Tibial artery (tissue), 4 donors: ENCODE results near the gene C16orf96.

Source experiments
- DNase-seq, 2 donors: peaks; one replicate each; pipeline ENCODE4 v3.0.0-alpha.2; 2019
- H3K27ac ChIP-seq, 2 donors: fragments of 200-600 bp; sonication (generic) in 1 of 2; 1 replicate in 1 of 2; 2 replicates in 1 of 2; pipeline ENCODE4 v1.5.1; 2018 to 2019; ENCODE audit warnings: mild to moderate bottlenecking in 1 of 2
- H3K27me3 ChIP-seq, 2 donors: fragments of 200-600 bp; sonication (generic) in 1 of 2; one replicate each; pipeline versions ENCODE4 v1.5.1 to v1.6.0; 2016 to 2019
- H3K36me3 ChIP-seq, 3 donors: fragments of 200-600 bp; sonication (generic) in 2 of 3; one replicate each; pipeline ENCODE4 v1.5.1; 2016 to 2019; ENCODE audit warnings: mild to moderate bottlenecking in 2 of 3
- H3K4me1 ChIP-seq, 4 donors: fragments of 200-600 bp; sonication (generic) in 2 of 4; 1 replicate in 3 of 4; 2 replicates in 1 of 4; pipeline ENCODE4 v1.5.1; 2016 to 2019
- H3K4me3 ChIP-seq, 2 donors: fragments of 200-600 bp; sonication (generic) in 1 of 2; 1 replicate in 1 of 2; 2 replicates in 1 of 2; pipeline ENCODE4 v1.5.1; 2018 to 2019; ENCODE audit warnings: mild to moderate bottlenecking in 2 of 2
- H3K9me3 ChIP-seq, 3 donors: fragments of 200-600 bp; sonication (generic) in 1 of 3; one replicate each; pipeline ENCODE4 v1.5.1; 2016 to 2019
- CTCF ChIP-seq, 2 experiments: fragments of 200-600 bp in 1 of 2; fragments of 450-650 bp in 1 of 2; IDR thresholded peaks; one replicate each; pipeline ENCODE4 v1.5.1; 2017 to 2019; ENCODE audit warnings: antibody characterized with exemption in 2 of 2, mild to moderate bottlenecking in 1 of 2, moderate library complexity in 1 of 2
- intact Hi-C: fragments of 100-400 bp; cut with DNase I; formaldehyde crosslinking; loops from one replicate; pipeline ENCODE4 v1.15.0; 2023; ENCODE audit warnings: low total_unique reads

Gene C16orf96

GRCh38 chr16:4648917-4649316 lies 92.8 kb downstream of the C16orf96 start:
- no peak for TF ChIP-seq CTCF (IDR thresholded peaks at IDR 0.05)
- no peak overlapping the region for H3K4me3 ChIP-seq
- no peaks in the 10 kb centered on the region for H3K4me1 ChIP-seq
- no peaks in the 10 kb centered on the region for H3K27me3 ChIP-seq
- no peak for DNase-seq
- intact Hi-C loops = no loop called here
- no peak overlapping the region for H3K27ac ChIP-seq
- no peaks in the 10 kb centered on the region for H3K9me3 ChIP-seq
- H3K36me3 ChIP-seq = peaks cover 23 to 60% (median 37%) of the 10 kb centered on the region in 3 donors

GRCh38 chr16:4649744-4650442 lies 93.8 kb downstream of the C16orf96 start:
- no peak overlapping the region for H3K27ac ChIP-seq
- no peaks in the 10 kb centered on the region for H3K27me3 ChIP-seq
- H3K4me3 ChIP-seq = no peak overlapping the region
- intact Hi-C loops = no loop called here
- peaks cover 33 to 70% (median 47%) of the 10 kb centered on the region in 3 donors for H3K36me3 ChIP-seq
- no peak for DNase-seq
- TF ChIP-seq CTCF (IDR thresholded peaks at IDR 0.05) = no peak
- no peaks in the 10 kb centered on the region for H3K4me1 ChIP-seq
- no peaks in the 10 kb centered on the region for H3K9me3 ChIP-seq
